Renal cortex interstitium (tissue), 11 donors: ENCODE results near the gene THOC6. TPM values are rescaled to one million over a fixed set of nuclear protein-coding genes. Genes with fewer than 3 reads are reported as not detected.
"Not testable (repeated sequence)": the region's sequence is repeated elsewhere in the genome, so short reads cannot be mapped to it uniquely, and the experiment has no call there.

Source experiments
- DNase-seq, 11 donors: peaks; one replicate each; pipeline ENCODE4 v3.0.0-alpha.2; 2013; ENCODE audit warnings: low read depth in 9 of 11, low spot score in 4 of 11; ENCODE audit errors: extremely low read depth in 1 of 11
- polyA plus RNA-seq, 3 donors: library from polyadenylated mRNA; unstranded; fragments of 120-200 nt; gene quantifications; one replicate each; pipeline ENCODE4 v1.2.1, GENCODE V29; 2013; ENCODE audit not compliant: insufficient read length in 3 of 3

Gene THOC6
- polyA plus RNA-seq, 3 donors: 28.2 to 35.9 (median 30.5) TPM

- no peak for DNase-seq
Measured at GRCh38 chr16:3038896-3039295, 15.1 kb downstream of the THOC6 start.

- no peak for DNase-seq
Measured at GRCh38 chr16:3042376-3042775, 18.5 kb downstream of the THOC6 start.

DNA sequence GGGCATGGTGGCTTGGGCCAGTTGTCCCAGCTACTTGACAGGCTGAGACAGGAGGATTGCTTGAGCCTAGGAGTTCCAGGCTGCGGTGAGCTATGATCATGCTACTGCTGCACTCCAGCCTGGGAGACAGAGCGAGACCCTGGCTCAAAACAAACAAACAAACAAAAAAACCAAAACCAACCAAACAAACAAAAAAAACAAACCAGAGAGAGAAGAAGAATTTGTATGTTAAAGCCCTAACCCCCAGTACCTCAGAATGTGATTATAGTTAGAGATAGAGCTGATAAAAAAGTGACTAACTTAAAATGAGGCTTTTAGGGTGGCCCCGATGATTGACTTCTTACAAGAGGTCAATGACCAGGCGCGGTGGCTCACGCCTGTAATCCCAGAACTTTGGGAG lies 20.9 kb downstream of the THOC6 start:
- DNase-seq: no peak

DNA sequence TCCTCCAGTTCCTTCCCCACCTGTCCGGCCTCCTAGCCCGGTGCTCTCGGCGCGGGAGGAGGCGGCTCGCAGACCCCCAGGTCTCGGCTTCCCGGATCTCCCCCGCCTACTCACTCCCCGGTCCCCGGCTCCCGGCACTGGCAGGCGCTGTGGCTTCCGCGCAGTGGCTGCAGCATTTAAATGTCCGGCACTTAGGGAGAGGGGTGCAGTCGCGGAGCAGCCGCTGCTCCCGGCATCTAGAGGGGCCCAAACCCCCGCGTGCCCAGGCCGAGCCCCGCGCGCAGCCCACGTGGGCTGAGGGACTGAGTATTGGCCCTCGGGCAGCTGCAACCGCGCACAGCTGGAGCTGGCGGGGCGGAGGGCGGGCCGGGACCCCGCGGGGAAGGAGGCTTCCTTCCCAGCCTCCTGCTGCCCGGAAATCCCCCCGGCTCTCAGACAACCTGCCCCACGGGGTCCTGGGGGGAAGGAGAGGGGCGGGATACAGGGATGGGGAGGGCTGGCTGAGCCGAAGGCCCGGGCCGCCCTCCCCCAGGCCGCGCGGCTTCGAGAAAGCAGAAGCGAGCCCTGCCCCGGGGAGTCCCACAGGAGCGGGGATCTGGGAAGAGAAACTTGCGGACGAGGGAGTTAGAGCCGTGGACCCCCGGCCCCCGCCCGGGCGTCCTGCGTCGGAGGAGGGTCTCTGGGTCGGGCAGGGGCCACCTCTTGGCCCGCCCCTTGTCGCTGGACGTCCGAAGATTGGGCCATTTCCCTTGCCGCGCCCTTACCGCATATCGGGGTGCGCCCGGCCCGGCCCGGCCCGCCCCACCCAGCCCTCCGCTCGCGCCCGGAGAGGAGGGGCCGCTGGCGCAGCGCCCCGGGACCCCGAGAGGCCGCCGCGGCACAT lies 22.2 kb downstream of the THOC6 start, which contains the start of gene MMP25:
Gene MMP25, plus strand, starts transcription at position 804 of the 883 bp plus-strand sequence. CDS start 357 bp downstream, outside the sequence.
- DNase-seq: no peak

- no peak for DNase-seq
Measured at GRCh38 chr16:3046641-3047386, 23.0 kb downstream of the THOC6 start.

DNA sequence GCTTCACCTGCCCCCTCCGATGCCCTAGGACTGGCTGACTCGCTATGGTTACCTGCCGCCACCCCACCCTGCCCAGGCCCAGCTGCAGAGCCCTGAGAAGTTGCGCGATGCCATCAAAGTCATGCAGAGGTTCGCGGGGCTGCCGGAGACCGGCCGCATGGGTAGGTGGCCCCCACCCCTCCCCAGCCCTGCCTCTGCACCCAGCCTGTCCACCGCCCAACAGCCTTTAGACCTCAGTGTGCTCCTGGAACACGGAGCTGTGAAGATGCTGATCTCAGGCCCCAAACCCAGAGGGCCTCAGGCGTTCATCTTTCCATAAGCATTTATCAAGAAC lies 23.5 kb downstream of the THOC6 start:
- no peak for DNase-seq

- no peak for DNase-seq
Measured at GRCh38 chr16:3049921-3050481, 26.2 kb downstream of the THOC6 start.

- DNase-seq: no peak
Measured at GRCh38 chr16:3050487-3050886, 26.7 kb downstream of the THOC6 start.

DNA sequence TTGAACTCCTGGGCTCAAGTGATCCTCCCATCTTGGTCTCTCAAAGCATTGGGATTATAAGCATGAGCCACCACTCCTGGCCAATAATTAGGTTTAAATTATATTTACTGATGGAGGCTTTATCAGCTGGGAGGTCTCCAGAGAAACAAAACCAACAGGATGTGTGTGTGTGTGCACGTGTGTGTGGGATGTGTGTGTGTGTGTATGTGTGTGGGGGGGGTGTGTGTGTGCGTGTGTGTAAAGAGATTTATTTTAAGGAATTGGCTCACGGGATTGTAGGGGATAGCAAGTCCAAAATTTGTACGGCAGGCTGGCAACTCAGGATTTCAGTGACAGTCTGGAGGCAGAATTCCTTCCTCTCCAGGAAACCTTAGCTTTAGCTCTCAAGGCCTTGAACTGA lies 27.2 kb downstream of the THOC6 start:
- DNase-seq: no peak

DNA sequence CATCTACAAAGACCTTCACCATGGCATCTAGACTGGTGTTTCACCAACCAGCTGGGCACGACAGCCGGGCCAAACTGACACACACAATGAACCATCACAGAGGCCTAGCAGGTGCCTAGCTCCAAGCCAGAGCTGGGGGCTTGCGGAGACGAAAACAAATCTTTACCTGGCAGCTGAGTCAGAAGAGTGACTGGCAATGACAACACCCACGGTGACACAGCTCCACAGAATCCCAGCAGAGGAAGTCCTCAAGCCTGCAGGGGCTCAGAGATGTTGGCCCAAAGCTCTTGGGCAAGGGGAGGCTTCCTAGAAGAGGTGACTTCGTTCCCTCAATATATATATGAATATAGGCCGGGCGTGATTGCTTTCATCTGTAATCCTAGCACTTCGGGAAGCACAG lies 27.7 kb downstream of the THOC6 start:
- no peak for DNase-seq

- not testable (repeated sequence) for DNase-seq
Measured at GRCh38 chr16:3052571-3053329, 28.9 kb downstream of the THOC6 start.

DNA sequence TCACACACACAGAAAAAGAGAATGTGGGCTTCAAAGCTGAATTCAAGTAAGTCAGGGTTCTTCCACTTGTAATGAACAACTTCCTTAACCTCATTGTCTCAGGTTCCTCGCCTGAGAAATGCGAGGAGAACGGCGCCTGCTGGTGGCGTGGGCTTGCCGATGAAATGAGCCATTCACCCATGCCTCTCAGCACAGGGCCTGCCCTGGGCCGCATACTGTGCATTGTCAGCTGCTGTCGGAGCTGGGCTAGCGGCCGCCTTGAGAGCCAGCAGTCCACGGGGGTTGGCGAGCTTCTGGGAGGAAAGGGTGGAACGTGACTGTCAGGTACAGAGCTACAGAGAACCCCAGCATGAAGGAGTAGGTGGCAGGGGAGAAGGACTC lies 29.5 kb downstream of the THOC6 start:
- DNase-seq: not testable (repeated sequence)

DNA sequence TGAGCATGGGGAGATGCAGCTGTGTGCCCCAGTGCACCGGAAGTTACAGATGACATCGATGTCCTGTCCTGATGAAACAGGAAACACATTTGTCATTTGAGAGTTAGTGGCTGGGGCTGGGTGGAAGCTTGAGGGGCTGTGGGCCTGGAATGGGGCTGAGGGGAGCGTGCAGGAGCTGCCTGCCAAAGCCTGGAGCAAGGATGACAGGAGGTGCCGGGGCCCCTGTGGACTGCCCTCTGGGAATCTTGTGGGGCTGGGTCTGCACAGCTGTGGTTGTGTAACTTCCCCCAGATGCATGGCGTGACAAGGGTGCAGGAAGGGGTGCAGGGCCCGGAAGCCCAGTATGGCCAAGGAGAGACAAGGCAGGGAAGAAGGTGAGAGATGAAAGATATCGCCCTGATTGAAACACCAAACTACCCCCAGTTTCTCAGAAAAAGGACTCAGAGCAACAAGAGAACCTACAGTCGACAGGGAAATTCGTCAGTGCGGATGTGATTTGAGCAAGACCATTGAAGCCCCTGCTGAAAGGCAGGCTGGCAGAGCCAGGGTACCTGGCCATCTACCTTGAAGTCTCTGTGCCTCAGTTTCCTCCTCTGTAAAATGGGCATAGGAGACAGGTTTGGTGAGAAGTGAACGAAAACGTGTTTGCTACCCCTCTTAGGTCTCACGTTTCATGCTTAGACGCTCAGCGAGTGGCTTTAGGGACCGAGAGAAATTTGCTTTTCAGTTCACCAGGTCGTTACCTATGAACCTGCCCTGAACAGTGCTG lies 31.3 kb downstream of the THOC6 start:
- DNase-seq: no peak

- DNase-seq: not testable (repeated sequence)
Measured at GRCh38 chr16:3055734-3056115, 31.9 kb downstream of the THOC6 start.

DNA sequence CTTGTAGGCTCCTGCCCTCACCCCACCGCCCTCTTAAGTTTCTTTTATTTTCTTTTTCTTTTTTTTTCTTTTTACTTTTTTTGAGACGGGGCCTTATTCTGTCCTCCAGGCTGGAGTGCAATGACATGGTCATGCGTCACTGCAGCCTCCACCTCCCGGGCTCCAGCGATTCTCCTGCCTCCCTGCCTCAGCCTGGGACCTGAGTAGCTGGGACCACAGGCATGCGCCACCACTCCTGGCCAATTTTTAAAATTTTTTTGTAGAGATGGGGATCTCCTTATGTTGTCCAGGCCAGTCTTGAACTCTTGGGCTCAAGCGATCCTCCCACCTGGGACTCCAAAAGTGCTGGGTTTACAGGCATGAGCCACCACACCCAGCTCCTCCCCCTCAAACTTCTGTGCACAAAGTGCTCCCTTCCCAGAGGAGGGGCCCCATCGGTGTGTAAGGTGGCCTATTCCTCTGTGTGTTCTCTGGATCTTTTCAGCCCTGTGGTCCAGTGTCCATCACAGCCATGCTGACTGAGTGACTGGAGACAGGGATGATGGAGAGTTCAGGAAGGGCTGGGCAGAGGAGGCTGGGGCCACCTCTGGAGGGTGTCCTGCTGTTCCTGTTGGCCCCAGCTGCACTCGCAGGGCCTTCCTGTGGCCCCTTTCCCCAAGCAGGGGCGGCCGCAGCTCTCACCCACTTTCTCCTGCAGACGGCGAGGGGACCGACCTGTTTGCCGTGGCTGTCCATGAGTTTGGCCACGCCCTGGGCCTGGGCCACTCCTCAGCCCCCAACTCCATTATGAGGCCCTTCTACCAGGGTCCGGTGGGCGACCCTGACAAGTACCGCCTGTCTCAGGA lies 32.7 kb downstream of the THOC6 start:
- no peak for DNase-seq

- DNase-seq: no peak
Measured at GRCh38 chr16:3057181-3058138, 33.6 kb downstream of the THOC6 start.
